Measurements from ENCODE around the gene NTN3.

GRCh38 chr16:2485811-2486507 is 14.9 kb downstream of the NTN3 start:
- TF ChIP-seq, protein P1, sequence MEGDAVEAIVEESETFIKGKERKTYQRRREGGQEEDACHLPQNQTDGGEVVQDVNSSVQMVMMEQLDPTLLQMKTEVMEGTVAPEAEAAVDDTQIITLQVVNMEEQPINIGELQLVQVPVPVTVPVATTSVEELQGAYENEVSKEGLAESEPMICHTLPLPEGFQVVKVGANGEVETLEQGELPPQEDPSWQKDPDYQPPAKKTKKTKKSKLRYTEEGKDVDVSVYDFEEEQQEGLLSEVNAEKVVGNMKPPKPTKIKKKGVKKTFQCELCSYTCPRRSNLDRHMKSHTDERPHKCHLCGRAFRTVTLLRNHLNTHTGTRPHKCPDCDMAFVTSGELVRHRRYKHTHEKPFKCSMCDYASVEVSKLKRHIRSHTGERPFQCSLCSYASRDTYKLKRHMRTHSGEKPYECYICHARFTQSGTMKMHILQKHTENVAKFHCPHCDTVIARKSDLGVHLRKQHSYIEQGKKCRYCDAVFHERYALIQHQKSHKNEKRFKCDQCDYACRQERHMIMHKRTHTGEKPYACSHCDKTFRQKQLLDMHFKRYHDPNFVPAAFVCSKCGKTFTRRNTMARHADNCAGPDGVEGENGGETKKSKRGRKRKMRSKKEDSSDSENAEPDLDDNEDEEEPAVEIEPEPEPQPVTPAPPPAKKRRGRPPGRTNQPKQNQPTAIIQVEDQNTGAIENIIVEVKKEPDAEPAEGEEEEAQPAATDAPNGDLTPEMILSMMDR (IDR thresholded peaks at IDR 0.05; ENCODE audit: low read length): no peak
- no peak for TF ChIP-seq EZH2 (IDR thresholded peaks at IDR 0.05; ENCODE audit: borderline replicate concordance, low read length)

All from OCI-LY1 (cell line).